Neutrophil (primary cell): ENCODE data around the gene HSD17B8.
"Not testable (repeated sequence)": the region's sequence is repeated elsewhere in the genome, so short reads cannot be mapped to it uniquely, and the experiment has no call there.

Source experiments
- H3K27ac ChIP-seq: fragments of 200-600 bp; sonication (generic); 2 replicates; pipeline ENCODE4 v1.5.1; 2016; ENCODE audit warnings: mild to moderate bottlenecking, moderate library complexity
- H3K27me3 ChIP-seq: fragments of 200-600 bp; sonication (generic); 2 replicates; pipeline ENCODE4 v1.6.0; 2016; ENCODE audit warnings: mild to moderate bottlenecking
- H3K36me3 ChIP-seq: fragments of 200-600 bp; sonication (generic); 2 replicates; pipeline ENCODE4 v1.5.1; 2017
- H3K4me1 ChIP-seq, 2 experiments: fragments of 200-600 bp in 1 of 2; sonication (generic) in 1 of 2; 1 replicate in 1 of 2; 2 replicates in 1 of 2; pipeline versions ENCODE4 v1.5.1 to v1.6.1; 2013 to 2016; ENCODE audit warnings: low read depth in 1 of 2, low read length in 1 of 2, mild to moderate bottlenecking in 1 of 2, moderate library complexity in 1 of 2; ENCODE audit not compliant: control insufficient read depth in 1 of 2, insufficient read depth in 1 of 2
- H3K4me3 ChIP-seq, 2 experiments: fragments of 200-600 bp in 1 of 2; sonication (generic) in 1 of 2; 1 replicate in 1 of 2; 2 replicates in 1 of 2; pipeline ENCODE4 v1.5.1; 2013 to 2016; ENCODE audit warnings: low read depth in 1 of 2, low read length in 1 of 2, mild to moderate bottlenecking in 1 of 2, moderate library complexity in 1 of 2
- H3K9me3 ChIP-seq: fragments of 200-600 bp; sonication (generic); 2 replicates; pipeline ENCODE4 v1.5.1; 2016
- CTCF ChIP-seq: fragments of 200-600 bp; sonication (generic); IDR thresholded peaks from 2 replicates; pipeline ENCODE4 v1.5.1; 2016; ENCODE audit warnings: antibody characterized with exemption

Gene HSD17B8

GRCh38 chr6:33217681-33218080 is 13.2 kb downstream of the HSD17B8 start:
- no peaks in the 10 kb centered on the region for H3K36me3 ChIP-seq
- peaks cover 10 to 11% of the 10 kb centered on the region in 2 experiments for H3K4me1 ChIP-seq
- no peak overlapping the region for H3K27ac ChIP-seq
- H3K9me3 ChIP-seq, result no peaks in the 10 kb centered on the region
- TF ChIP-seq CTCF, result no peak
- H3K27me3 ChIP-seq, result peaks cover 58% of the 10 kb centered on the region
- no peak overlapping the region for H3K4me3 ChIP-seq

GRCh38 chr6:33226503-33227120 is 22.2 kb downstream of the HSD17B8 start:
- H3K4me1 ChIP-seq, H3K4me3 ChIP-seq, H3K9me3 ChIP-seq, H3K36me3 ChIP-seq, H3K27ac ChIP-seq: not testable (repeated sequence)
- peaks cover 90% of the 10 kb centered on the region for H3K27me3 ChIP-seq

GRCh38 chr6:33235221-33235634 is 30.8 kb downstream of the HSD17B8 start:
- Histone ChIP-seq H3K27ac (no peak overlapping the region), H3K27me3 (peaks cover 51% of the 10 kb centered on the region), H3K4me1 (no peaks in the 10 kb centered on the region), H3K36me3 (no peaks in the 10 kb centered on the region), H3K9me3 (no peaks in the 10 kb centered on the region), H3K4me3 (no peak overlapping the region)
- no peak for TF ChIP-seq CTCF

- no peaks in the 10 kb centered on the region for H3K36me3 ChIP-seq
- peaks cover 51% of the 10 kb centered on the region for H3K27me3 ChIP-seq
- H3K9me3 ChIP-seq, result no peaks in the 10 kb centered on the region
- no peak overlapping the region for H3K4me3 ChIP-seq
- no peak overlapping the region for H3K27ac ChIP-seq
- TF ChIP-seq CTCF, result no peak
- no peaks in the 10 kb centered on the region for H3K4me1 ChIP-seq
Observed at GRCh38 chr6:33236328-33236727, 31.9 kb downstream of the HSD17B8 start.

- H3K27ac ChIP-seq, result no peak overlapping the region
- TF ChIP-seq CTCF, result no peak
- H3K9me3 ChIP-seq, result no peaks in the 10 kb centered on the region
- no peak overlapping the region for H3K4me3 ChIP-seq
- H3K4me1 ChIP-seq, result no peaks in the 10 kb centered on the region
- H3K27me3 ChIP-seq, result peaks cover 51% of the 10 kb centered on the region
- H3K36me3 ChIP-seq, result no peaks in the 10 kb centered on the region
Observed at GRCh38 chr6:33236852-33237251, 32.4 kb downstream of the HSD17B8 start.

GRCh38 chr6:33237741-33238140 is 33.3 kb downstream of the HSD17B8 start:
- H3K9me3 ChIP-seq, result no peaks in the 10 kb centered on the region

More at GRCh38 chr6:33237741-33238140, 33.3 kb downstream of the HSD17B8 start:
- no peaks in the 10 kb centered on the region for H3K4me1 ChIP-seq
- H3K36me3 ChIP-seq, result no peaks in the 10 kb centered on the region
- no peak for TF ChIP-seq CTCF
- H3K27ac ChIP-seq, result no peak overlapping the region
- no peak overlapping the region for H3K4me3 ChIP-seq
- peaks cover 54% of the 10 kb centered on the region for H3K27me3 ChIP-seq
